SU-DHL-6 (cell line): ENCODE data around the gene COL23A1.

Experiments
- H2AFZ ChIP-seq: fragments of 200-600 bp; sonication (generic); 2 replicates; pipeline ENCODE4 v1.6.1; 2014; ENCODE audit warnings: low read depth, mild to moderate bottlenecking, moderate library complexity, mixed read lengths, antibody characterized with exemption, low read length; ENCODE audit not compliant: severe bottlenecking
- H3F3A ChIP-seq: fragments of 200-600 bp; shearing (Covaris generic); 2 replicates; pipeline ENCODE4 v1.6.0; 2016; ENCODE audit warnings: antibody characterized with exemption, mild to moderate bottlenecking; ENCODE audit not compliant: insufficient read depth
- H3K27ac ChIP-seq: fragments of 200-600 bp; sonication (generic); 2 replicates; pipeline ENCODE4 v1.5.1; 2016; ENCODE audit warnings: low read depth, mild to moderate bottlenecking, low read length, moderate library complexity, mixed read lengths
- H3K27me3 ChIP-seq: fragments of 200-600 bp; sonication (generic), shearing (Covaris generic); 2 replicates; pipeline ENCODE4 v1.6.0; 2014; ENCODE audit warnings: mild to moderate bottlenecking, low read length
- H3K36me3 ChIP-seq: fragments of 200-600 bp; sonication (generic); 2 replicates; pipeline ENCODE4 v1.6.1; 2014; ENCODE audit warnings: mild to moderate bottlenecking, low read length, mixed read lengths
- H3K4me2 ChIP-seq: fragments of 300-600, 200-600 bp; shearing (Covaris generic), sonication (generic); 2 replicates; pipeline ENCODE4 v1.6.0; 2014; ENCODE audit warnings: low read length, low read depth, mild to moderate bottlenecking; ENCODE audit not compliant: poor library complexity, severe bottlenecking
- H3K4me3 ChIP-seq: fragments of 200-600 bp; sonication (generic); 2 replicates; pipeline ENCODE4 v1.5.1; 2014; ENCODE audit warnings: antibody characterized with exemption, low read length, mild to moderate bottlenecking, mixed read lengths; ENCODE audit not compliant: insufficient read depth, poor library complexity, severe bottlenecking
- H3K79me2 ChIP-seq: fragments of 200-600 bp; sonication (generic); 2 replicates; pipeline ENCODE4 v1.6.1; 2014; ENCODE audit warnings: mild to moderate bottlenecking, low read length, moderate library complexity; ENCODE audit not compliant: insufficient read depth
- H3K9ac ChIP-seq: fragments of 200-600 bp; sonication (generic); 2 replicates; pipeline ENCODE4 v1.7.0; 2014; ENCODE audit warnings: mild to moderate bottlenecking, low read length
- H3K9me2 ChIP-seq: fragments of 200-600 bp; sonication (generic); replicated peaks from 2 replicates; pipeline ENCODE4 v1.6.1; 2014; ENCODE audit warnings: low read length; ENCODE audit not compliant: insufficient read depth
- H3K9me3 ChIP-seq: fragments of 200-600 bp; sonication (generic); 2 replicates; pipeline ENCODE4 v1.6.1; 2014; ENCODE audit warnings: low read length, mixed read lengths; ENCODE audit not compliant: insufficient read depth
- H4K20me1 ChIP-seq: fragments of 200-600 bp; sonication (generic); 2 replicates; pipeline ENCODE4 v1.6.1; 2014; ENCODE audit warnings: low read depth, mild to moderate bottlenecking, antibody characterized with exemption, low read length, moderate library complexity, mixed read lengths
- CTCF ChIP-seq: fragments of 200-600 bp; sonication (generic); IDR thresholded peaks from one replicate; pipeline ENCODE4 v1.5.1; 2017; ENCODE audit warnings: antibody characterized with exemption, mild to moderate bottlenecking, low read length, moderate library complexity; ENCODE audit not compliant: insufficient read depth, poor library complexity, severe bottlenecking
- EZH2phosphoT487 ChIP-seq: fragments of 200-600 bp; sonication (generic), shearing (Covaris generic); conservative IDR thresholded peaks from 2 replicates; pipeline ENCODE4 v1.6.1; 2018; ENCODE audit warnings: mild to moderate bottlenecking, antibody characterized with exemption, low read length, moderate library complexity, mixed read lengths

COL23A1 gene

GRCh38 chr5:178333821-178334481 is 256.2 kb downstream of the COL23A1 start:
- no peaks in the 10 kb centered on the region for H3K27me3 ChIP-seq
- TF ChIP-seq CTCF (no peak), EZH2phosphoT487 (no peak)
- no peak overlapping the region for H3K27ac ChIP-seq

GRCh38 chr5:178332210-178332641 is 258.0 kb downstream of the COL23A1 start:
- H3K9me2 ChIP-seq: no peaks in the 10 kb centered on the region
- H3K9me3 ChIP-seq: no peaks in the 10 kb centered on the region
- H2AFZ ChIP-seq: no peak overlapping the region
- no peaks in the 10 kb centered on the region for H3F3A ChIP-seq
- no peaks in the 10 kb centered on the region for H3K79me2 ChIP-seq
- no peak overlapping the region for H3K27ac ChIP-seq
- H3K27me3 ChIP-seq: no peaks in the 10 kb centered on the region
- H3K9ac ChIP-seq: no peak overlapping the region
- H3K36me3 ChIP-seq: no peaks in the 10 kb centered on the region
- TF ChIP-seq CTCF (no peak), EZH2phosphoT487 (no peak)
- H4K20me1 ChIP-seq: no peaks in the 10 kb centered on the region
- H3K4me3 ChIP-seq: no peak overlapping the region
- no peak overlapping the region for H3K4me2 ChIP-seq

More at GRCh38 chr5:178333821-178334481, 256.2 kb downstream of the COL23A1 start:
- Histone ChIP-seq H3K4me2 (no peak overlapping the region), H3K79me2 (no peaks in the 10 kb centered on the region), H3K9me3 (no peaks in the 10 kb centered on the region), H3K4me3 (no peak overlapping the region), H4K20me1 (no peaks in the 10 kb centered on the region), H3K9ac (no peak overlapping the region), H3K9me2 (no peaks in the 10 kb centered on the region), H2AFZ (no peak overlapping the region), H3F3A (no peaks in the 10 kb centered on the region), H3K36me3 (no peaks in the 10 kb centered on the region)

- TF ChIP-seq EZH2phosphoT487 (no peak), CTCF (no peak)
- Histone ChIP-seq H3K27ac (no peak overlapping the region), H3K4me2 (no peak overlapping the region), H3K79me2 (no peaks in the 10 kb centered on the region), H3K9me3 (no peaks in the 10 kb centered on the region), H3K9me2 (no peaks in the 10 kb centered on the region), H2AFZ (no peak overlapping the region), H3K4me3 (no peak overlapping the region), H4K20me1 (no peaks in the 10 kb centered on the region), H3K9ac (no peak overlapping the region), H3K36me3 (no peaks in the 10 kb centered on the region), H3F3A (no peaks in the 10 kb centered on the region), H3K27me3 (no peaks in the 10 kb centered on the region)
Observed at GRCh38 chr5:178331491-178331996, 258.6 kb downstream of the COL23A1 start.
